Measurements from ENCODE around the gene INPP4B. TPM values are rescaled to one million over a fixed set of nuclear protein-coding genes. Genes with fewer than 3 reads are reported as not detected.

The INPP4B gene
- total RNA-seq, 1 experiment from 2014 or later: 0.07 TPM

DNA sequence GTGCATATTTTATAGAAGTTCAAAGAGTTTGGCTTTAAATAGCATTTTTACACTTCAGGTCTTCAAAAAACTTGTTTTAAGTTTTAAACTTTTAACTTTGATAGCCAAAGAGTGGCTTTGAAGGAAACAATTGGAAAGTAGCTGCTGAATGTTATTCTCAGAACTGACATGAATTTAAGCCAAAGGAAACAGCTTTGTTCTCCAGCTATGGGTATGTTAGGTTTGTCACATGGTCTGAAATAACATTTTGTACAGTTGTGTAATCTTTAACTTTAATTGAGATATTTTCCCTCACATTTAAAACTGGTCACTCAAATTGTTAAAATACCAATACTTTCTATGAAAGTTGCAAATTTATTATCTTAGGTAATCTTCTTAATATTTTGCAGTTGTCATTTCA is 645.1 kb downstream of the INPP4B start:
- no peaks in the 10 kb centered on the region for H4K20me1 ChIP-seq (ENCODE audit: control insufficient read depth, insufficient read depth, insufficient read length)
- no peak overlapping the region for H4K5ac ChIP-seq (ENCODE audit: insufficient read length, low read depth, low read length)
- Mint-ChIP-seq H3K27me3 (ENCODE audit: low read depth) (no peaks in the 10 kb centered on the region), H3K9me3 (no peaks in the 10 kb centered on the region), H3K4me3 (no peak overlapping the region), H3K27ac (no peak overlapping the region), H3K4me1 (peaks cover 10% of the 10 kb centered on the region in 2 experiments), H3K36me3 (ENCODE audit: insufficient read depth in 1 of 3, low read depth in 3 of 3) (no peaks in the 10 kb centered on the region)
- no peak overlapping the region for H3K27ac ChIP-seq (ENCODE audit: insufficient read length, low read depth, low read length)
- no peak overlapping the region for H3T11ph ChIP-seq (ENCODE audit: low read length)
- no peak overlapping the region for H3K18ac ChIP-seq (ENCODE audit: insufficient read length, low read depth, low read length)
- no peak overlapping the region for H3K56ac ChIP-seq (ENCODE audit: insufficient read length, low read depth, low read length)
- TF ChIP-seq, protein P1, sequence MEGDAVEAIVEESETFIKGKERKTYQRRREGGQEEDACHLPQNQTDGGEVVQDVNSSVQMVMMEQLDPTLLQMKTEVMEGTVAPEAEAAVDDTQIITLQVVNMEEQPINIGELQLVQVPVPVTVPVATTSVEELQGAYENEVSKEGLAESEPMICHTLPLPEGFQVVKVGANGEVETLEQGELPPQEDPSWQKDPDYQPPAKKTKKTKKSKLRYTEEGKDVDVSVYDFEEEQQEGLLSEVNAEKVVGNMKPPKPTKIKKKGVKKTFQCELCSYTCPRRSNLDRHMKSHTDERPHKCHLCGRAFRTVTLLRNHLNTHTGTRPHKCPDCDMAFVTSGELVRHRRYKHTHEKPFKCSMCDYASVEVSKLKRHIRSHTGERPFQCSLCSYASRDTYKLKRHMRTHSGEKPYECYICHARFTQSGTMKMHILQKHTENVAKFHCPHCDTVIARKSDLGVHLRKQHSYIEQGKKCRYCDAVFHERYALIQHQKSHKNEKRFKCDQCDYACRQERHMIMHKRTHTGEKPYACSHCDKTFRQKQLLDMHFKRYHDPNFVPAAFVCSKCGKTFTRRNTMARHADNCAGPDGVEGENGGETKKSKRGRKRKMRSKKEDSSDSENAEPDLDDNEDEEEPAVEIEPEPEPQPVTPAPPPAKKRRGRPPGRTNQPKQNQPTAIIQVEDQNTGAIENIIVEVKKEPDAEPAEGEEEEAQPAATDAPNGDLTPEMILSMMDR (conservative IDR thresholded peaks at IDR 0.05): no peak
- no peak overlapping the region for H4K91ac ChIP-seq (ENCODE audit: insufficient read length, low read depth, low read length)
- no peak overlapping the region for H2AK5ac ChIP-seq (ENCODE audit: insufficient read length, low read length)
- no peak overlapping the region for H2BK20ac ChIP-seq (ENCODE audit: low read depth, low read length, poor library complexity, severe bottlenecking)
- no peaks in the 10 kb centered on the region; the same call in 1 of the 2 replicates for H3K4me1 ChIP-seq (ENCODE audit: insufficient read depth, low read length)
- no peak overlapping the region for H3K14ac ChIP-seq (ENCODE audit: insufficient read depth, low read length)
- H3K23ac ChIP-seq (ENCODE audit: insufficient read length, low read depth, low read length): no peak overlapping the region
- no peak overlapping the region for H2BK120ac ChIP-seq (ENCODE audit: low read depth, low read length, poor library complexity, severe bottlenecking)
- no peak overlapping the region for H3K9ac ChIP-seq (ENCODE audit: extremely low read depth, insufficient read length, low read length)
- no peaks in the 10 kb centered on the region for H3K9me3 ChIP-seq (ENCODE audit: control insufficient read depth, low read depth, low read length)
- no peak overlapping the region for H2BK15ac ChIP-seq (ENCODE audit: low read depth, low read length)
- no peaks in the 10 kb centered on the region for H3K79me2 ChIP-seq (ENCODE audit: insufficient read depth, low read length)
- DNase-seq: no peak
- no peaks in the 10 kb centered on the region for H3K23me2 ChIP-seq (ENCODE audit: insufficient read length, low read depth, low read length, poor library complexity, severe bottlenecking)
- no peak overlapping the region for H4K8ac ChIP-seq (replicated peaks; ENCODE audit: insufficient read length, low read depth, low read length)
- no peaks in the 10 kb centered on the region for H3K79me1 ChIP-seq (ENCODE audit: insufficient read depth, low read depth, low read length, poor library complexity, severe bottlenecking)
- no peak overlapping the region for H2AFZ ChIP-seq (ENCODE audit: low read length)
- H3K4ac ChIP-seq (ENCODE audit: low read depth, low read length): no peak overlapping the region
- no peak overlapping the region for H2BK5ac ChIP-seq (ENCODE audit: insufficient read length, low read length)
- H3K27me3 ChIP-seq (ENCODE audit: insufficient read depth, low read length): no peaks in the 10 kb centered on the region
- H3K4me2 ChIP-seq (ENCODE audit: insufficient read depth, insufficient read length, low read length): no peak overlapping the region
- H2BK12ac ChIP-seq (ENCODE audit: insufficient read length, low read depth, low read length): no peak overlapping the region

Data from H9 (cell line).